HepG2 (cell line): ENCODE measurements around the gene TNFAIP1. TPM values are rescaled to one million over a fixed set of nuclear protein-coding genes. Genes with fewer than 3 reads are reported as not detected.

Experiments
- CENPX ChIP-seq: sonication (generic); formaldehyde crosslinking; IDR thresholded peaks from 2 replicates; pipeline ENCODE4 v1.9.0; 2021; ENCODE audit warnings: mild to moderate bottlenecking, missing genetic modification reagents, moderate library complexity
- CSRNP2 ChIP-seq: sonication (generic); formaldehyde crosslinking; conservative IDR thresholded peaks from 2 replicates; pipeline ENCODE4 v1.8.0; 2022; ENCODE audit warnings: low read depth, missing genetic modification reagents
- ELF1 ChIP-seq: sonication (generic); formaldehyde crosslinking; IDR thresholded peaks from 2 replicates; pipeline ENCODE4 v1.4.0; 2020; ENCODE audit warnings: missing genetic modification reagents
- JARID2 ChIP-seq: sonication (generic); formaldehyde crosslinking; IDR thresholded peaks from 2 replicates; pipeline ENCODE4 v1.8.1; 2023; ENCODE audit warnings: missing genetic modification reagents, inconsistent platforms; ENCODE audit not compliant: insufficient replicate concordance
- KAT2B ChIP-seq: fragments of 150-350 bp; IDR thresholded peaks from 2 replicates; pipeline ENCODE4 v1.6.1; 2014; ENCODE audit warnings: low read depth, low read length, borderline replicate concordance
- KDM3A ChIP-seq: IDR thresholded peaks from 2 replicates; pipeline ENCODE4 v1.6.1; 2018; ENCODE audit warnings: low read depth, missing compliant biosample characterization
- MZF1 ChIP-seq: sonication (generic); formaldehyde crosslinking; IDR thresholded peaks from 2 replicates; pipeline ENCODE4 v1.8.1; 2023; ENCODE audit warnings: mild to moderate bottlenecking, missing genetic modification reagents, borderline replicate concordance
- NR2F6 ChIP-seq, 2 experiments: IDR thresholded peaks; 2 replicates each; pipeline ENCODE4 v1.6.1; 2016; ENCODE audit warnings: antibody characterized with exemption in 1 of 2, mild to moderate bottlenecking in 1 of 2
- RXRA ChIP-seq: sonication (generic); formaldehyde crosslinking; IDR thresholded peaks from 2 replicates; pipeline ENCODE4 v1.5.1; 2020; ENCODE audit warnings: missing genetic modification reagents
- SNAPC5 ChIP-seq: sonication (generic); formaldehyde crosslinking; IDR thresholded peaks from 2 replicates; pipeline ENCODE4 v1.8.1; 2023; ENCODE audit warnings: mild to moderate bottlenecking, missing genetic modification reagents, borderline replicate concordance
- TSC22D2 ChIP-seq: sonication (generic); formaldehyde crosslinking; IDR thresholded peaks from 2 replicates; pipeline ENCODE4 v1.5.1; 2020; ENCODE audit warnings: missing genetic modification reagents, mild to moderate bottlenecking, borderline replicate concordance
- ZBTB33 ChIP-seq: sonication (generic); formaldehyde crosslinking; IDR thresholded peaks from 2 replicates; pipeline ENCODE4 v1.4.0; 2020; ENCODE audit warnings: missing genetic modification reagents
- ZNF20 ChIP-seq: sonication (generic); formaldehyde crosslinking; IDR thresholded peaks from 2 replicates; pipeline ENCODE4 v1.4.0; 2020; ENCODE audit warnings: mild to moderate bottlenecking, moderate library complexity, missing genetic modification reagents
- ZNF382 ChIP-seq: sonication (generic); formaldehyde crosslinking; IDR thresholded peaks from 2 replicates; pipeline ENCODE4 v1.5.0; 2020; ENCODE audit warnings: missing genetic modification reagents, mild to moderate bottlenecking, borderline replicate concordance
- ZNF614 ChIP-seq: IDR thresholded peaks from 2 replicates; pipeline ENCODE4 v1.6.1; 2018; ENCODE audit warnings: missing biosample characterization, missing genetic modification reagents, inconsistent platforms, borderline replicate concordance
- ZNF724P ChIP-seq: sonication (generic); formaldehyde crosslinking; IDR thresholded peaks from 2 replicates; pipeline ENCODE4 v1.8.0; 2022; ENCODE audit warnings: missing genetic modification reagents, borderline replicate concordance
- ZNF747 ChIP-seq: sonication (generic); formaldehyde crosslinking; IDR thresholded peaks from 2 replicates; pipeline ENCODE4 v1.8.1; 2023; ENCODE audit warnings: missing genetic modification reagents, mild to moderate bottlenecking, borderline replicate concordance
- ZNF766 ChIP-seq: sonication (generic); formaldehyde crosslinking; IDR thresholded peaks from 2 replicates; pipeline ENCODE4 v1.5.0; 2020; ENCODE audit warnings: missing genetic modification reagents, borderline replicate concordance
- ZNF776 ChIP-seq: sonication (generic); formaldehyde crosslinking; IDR thresholded peaks from 2 replicates; pipeline ENCODE4 v1.4.0; 2020; ENCODE audit warnings: mild to moderate bottlenecking, missing genetic modification reagents
- polyA plus RNA-seq, 8 experiments: library from polyadenylated mRNA; depleted of rRNA in 3 of 8; stranded (reverse) in 7 of 8; unstranded in 1 of 8; fragments of >200 nt; fragmentation: Illumina TruSeq in 4 of 8; extraction: Trizol in 4 of 8; gene quantifications; 2 replicates each; pipeline versions ENCODE4 v1.2.1 to v1.2.3, GENCODE V29; 2011 to 2016; ENCODE audit warnings: low read depth in 4 of 8, missing spikeins in 1 of 8, mixed read lengths in 1 of 8; ENCODE audit not compliant: insufficient read depth in 1 of 8
- total RNA-seq, 5 experiments: library from RNA; depleted of rRNA; stranded (reverse); fragments of >200 nt; fragmentation: Illumina TruSeq; extraction: Trizol; gene quantifications; 2 replicates each; pipeline ENCODE4 v1.2.3, GENCODE V29; 2016; ENCODE audit warnings: low read depth in 1 of 5
- TF ChIP-seq, protein P1 (sequence below): sonication (generic); formaldehyde crosslinking; conservative IDR thresholded peaks from 2 replicates; pipeline ENCODE4 v1.4.0; 2020; ENCODE audit warnings: missing genetic modification reagents
- TF ChIP-seq, protein P2 (sequence below): sonication (generic); formaldehyde crosslinking; IDR thresholded peaks from 2 replicates; pipeline ENCODE4 v1.4.0; 2020; ENCODE audit warnings: missing genetic modification reagents, borderline replicate concordance

Gene TNFAIP1
- total and polyA plus RNA-seq, 2 of the 13 experiments (the other 11 are each of a cell fraction or from before 2014, with no cell fraction given), result 17.5 to 40.6 TPM

- TF ChIP-seq ZNF766 (peak; percentile 71; the same call in 1 of the 2 replicates), SNAPC5 (CRISPR knock-in tag) (peak; percentile 92; the same call in 1 of the 2 replicates), NR2F6 (IDR thresholded peaks at IDR 0.05) (no peak), NR2F6 (CRISPR knock-in tag; IDR thresholded peaks at IDR 0.05) (peak; percentile 45; the same call in 1 of the 2 replicates), RXRA (CRISPR knock-in tag) (peak; percentile 62; the same call in 1 of the 2 replicates), MZF1 (CRISPR knock-in tag) (no peak), JARID2 (CRISPR knock-in tag) (no peak), ZNF20 (CRISPR knock-in tag) (no peak), ZNF614 (CRISPR knock-in tag) (peak; percentile 90; the same call in 1 of the 2 replicates), KDM3A (CRISPR knock-in tag) (peak; percentile 47; the same call in 1 of the 2 replicates), ZNF382 (CRISPR knock-in tag) (no peak), TSC22D2 (CRISPR knock-in tag) (peak; percentile 63; the same call in 1 of the 2 replicates), ELF1 (peak; percentile 97), CSRNP2 (CRISPR knock-in tag) (no peak), ZNF724P (CRISPR knock-in tag) (no peak; the same call in 1 of the 2 replicates), ZNF776 (CRISPR knock-in tag) (peak; percentile 68), KAT2B (no peak), ZNF747 (peak; percentile 64; the same call in 1 of the 2 replicates), CENPX (CRISPR knock-in tag) (no peak), ZBTB33 (CRISPR knock-in tag) (no peak; the same call in 1 of the 2 replicates)
- TF ChIP-seq, protein P1, sequence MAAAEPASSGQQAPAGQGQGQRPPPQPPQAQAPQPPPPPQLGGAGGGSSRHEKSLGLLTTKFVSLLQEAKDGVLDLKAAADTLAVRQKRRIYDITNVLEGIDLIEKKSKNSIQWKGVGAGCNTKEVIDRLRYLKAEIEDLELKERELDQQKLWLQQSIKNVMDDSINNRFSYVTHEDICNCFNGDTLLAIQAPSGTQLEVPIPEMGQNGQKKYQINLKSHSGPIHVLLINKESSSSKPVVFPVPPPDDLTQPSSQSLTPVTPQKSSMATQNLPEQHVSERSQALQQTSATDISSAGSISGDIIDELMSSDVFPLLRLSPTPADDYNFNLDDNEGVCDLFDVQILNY (CRISPR knock-in tag), result no peak
- TF ChIP-seq, protein P2, sequence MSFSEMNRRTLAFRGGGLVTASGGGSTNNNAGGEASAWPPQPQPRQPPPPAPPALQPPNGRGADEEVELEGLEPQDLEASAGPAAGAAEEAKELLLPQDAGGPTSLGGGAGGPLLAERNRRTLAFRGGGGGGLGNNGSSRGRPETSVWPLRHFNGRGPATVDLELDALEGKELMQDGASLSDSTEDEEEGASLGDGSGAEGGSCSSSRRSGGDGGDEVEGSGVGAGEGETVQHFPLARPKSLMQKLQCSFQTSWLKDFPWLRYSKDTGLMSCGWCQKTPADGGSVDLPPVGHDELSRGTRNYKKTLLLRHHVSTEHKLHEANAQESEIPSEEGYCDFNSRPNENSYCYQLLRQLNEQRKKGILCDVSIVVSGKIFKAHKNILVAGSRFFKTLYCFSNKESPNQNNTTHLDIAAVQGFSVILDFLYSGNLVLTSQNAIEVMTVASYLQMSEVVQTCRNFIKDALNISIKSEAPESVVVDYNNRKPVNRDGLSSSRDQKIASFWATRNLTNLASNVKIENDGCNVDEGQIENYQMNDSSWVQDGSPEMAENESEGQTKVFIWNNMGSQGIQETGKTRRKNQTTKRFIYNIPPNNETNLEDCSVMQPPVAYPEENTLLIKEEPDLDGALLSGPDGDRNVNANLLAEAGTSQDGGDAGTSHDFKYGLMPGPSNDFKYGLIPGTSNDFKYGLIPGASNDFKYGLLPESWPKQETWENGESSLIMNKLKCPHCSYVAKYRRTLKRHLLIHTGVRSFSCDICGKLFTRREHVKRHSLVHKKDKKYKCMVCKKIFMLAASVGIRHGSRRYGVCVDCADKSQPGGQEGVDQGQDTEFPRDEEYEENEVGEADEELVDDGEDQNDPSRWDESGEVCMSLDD, result 0 out of 2 replicates have a peak, but pooled peaks have one; percentile 26
These were observed 21.7 kb downstream of the TNFAIP1 start, which contains the start of gene POLDIP2 (continued) for GRCh38 chr17:28357061-28357900.
